ENCODE results near the gene NPY5R.

NPY5R gene

GRCh38 chr4:163384434-163384833 is 40.7 kb downstream of the NPY5R start:
- no peaks in the 10 kb centered on the region for H3K4me1 ChIP-seq
- no peak for TF ChIP-seq Cebpa-rat (IDR thresholded peaks at IDR 0.05)

DNA sequence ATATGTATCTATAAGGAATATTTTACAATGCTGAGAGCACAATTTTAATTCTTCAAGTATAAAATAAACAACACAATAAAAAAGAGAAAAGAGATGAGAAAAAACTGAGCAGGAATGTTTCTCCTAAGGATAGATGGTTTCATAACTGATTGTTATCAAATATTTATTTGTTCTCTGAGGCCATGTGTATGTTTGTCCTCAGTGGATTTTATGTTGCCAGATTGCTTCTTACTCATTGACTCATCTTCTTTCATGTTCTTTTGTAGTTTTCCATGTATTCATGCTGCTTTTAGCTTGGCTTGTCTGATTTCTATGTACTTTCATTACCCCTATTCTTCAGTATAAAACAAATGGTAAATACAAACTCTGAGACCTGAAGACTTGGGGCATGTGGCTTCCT is 41.2 kb downstream of the NPY5R start:
- H3K4me1 ChIP-seq, result no peaks in the 10 kb centered on the region
- no peak overlapping the region for H3K9ac ChIP-seq
- no peak overlapping the region for H3K27ac ChIP-seq

More at GRCh38 chr4:163384434-163384833, 40.7 kb downstream of the NPY5R start:
- Histone ChIP-seq H3K4me2 (no peak overlapping the region), H3K36me3 (no peaks in the 10 kb centered on the region), H3K9ac (no peak overlapping the region), H3K4me3 (no peak overlapping the region), H3K27ac (no peak overlapping the region), H3K27me3 (no peaks in the 10 kb centered on the region), H3K9me3 (no peaks in the 10 kb centered on the region), H4K20me1 (no peaks in the 10 kb centered on the region)

DNA sequence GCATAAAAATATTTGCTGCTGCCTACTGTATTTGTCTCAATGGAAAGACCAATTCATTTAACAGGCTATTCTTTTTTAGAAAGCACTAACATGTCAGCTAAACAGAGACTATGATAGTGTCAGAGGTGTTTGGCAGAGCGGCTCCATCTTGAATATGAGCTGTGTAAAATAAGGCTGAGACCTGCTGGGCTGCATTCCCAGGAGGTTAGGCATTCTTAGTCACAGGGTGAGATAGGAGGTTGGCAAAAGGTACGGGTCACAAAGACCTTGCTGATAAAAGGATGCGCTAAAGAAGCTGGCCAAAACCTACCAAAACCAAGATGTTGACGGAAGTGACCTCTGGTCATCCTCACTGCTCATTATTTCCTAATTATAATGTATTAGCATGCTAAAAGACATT is 41.8 kb downstream of the NPY5R start:
- Histone ChIP-seq H3K4me3 (no peak overlapping the region), H3K27ac (no peak overlapping the region), H3K4me1 (no peaks in the 10 kb centered on the region), H3K9me3 (no peaks in the 10 kb centered on the region), H3K4me2 (no peak overlapping the region), H3K27me3 (no peaks in the 10 kb centered on the region), H3K36me3 (no peaks in the 10 kb centered on the region), H3K9ac (no peak overlapping the region), H4K20me1 (no peaks in the 10 kb centered on the region)
- no peak for TF ChIP-seq Cebpa-rat (IDR thresholded peaks at IDR 0.05)

More for the DNA sequence above, 41.2 kb downstream of the NPY5R start:
- H3K9me3 ChIP-seq, result no peaks in the 10 kb centered on the region
- no peak for TF ChIP-seq Cebpa-rat (IDR thresholded peaks at IDR 0.05)
- no peaks in the 10 kb centered on the region for H3K27me3 ChIP-seq
- H3K4me2 ChIP-seq, result no peak overlapping the region
- no peak overlapping the region for H3K4me3 ChIP-seq
- no peaks in the 10 kb centered on the region for H4K20me1 ChIP-seq
- H3K36me3 ChIP-seq, result no peaks in the 10 kb centered on the region

DNA sequence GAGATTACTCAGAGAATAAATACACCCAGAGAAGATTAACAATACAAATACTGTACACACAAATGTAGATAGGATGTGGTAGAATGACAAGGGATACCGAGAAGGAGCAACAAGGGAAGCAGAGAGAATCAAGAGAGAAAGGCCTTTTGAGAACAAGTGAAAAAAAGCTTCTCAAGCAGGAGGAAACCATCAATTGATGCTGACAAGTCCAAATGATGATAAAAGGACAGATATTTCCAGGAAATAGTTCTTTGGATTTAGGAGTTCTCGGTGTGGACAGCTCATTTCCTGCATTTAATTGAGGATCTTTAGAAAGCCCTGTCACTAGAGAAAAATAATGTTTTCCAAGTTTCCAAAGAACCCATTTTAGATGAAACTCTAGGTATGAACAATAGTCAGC is 48.1 kb downstream of the NPY5R start:
- Histone ChIP-seq H3K36me3 (no peaks in the 10 kb centered on the region), H3K4me2 (no peak overlapping the region), H3K4me3 (no peak overlapping the region), H3K27me3 (no peaks in the 10 kb centered on the region), H3K9me3 (no peaks in the 10 kb centered on the region), H3K9ac (no peak overlapping the region), H4K20me1 (no peaks in the 10 kb centered on the region), H3K27ac (no peak overlapping the region), H3K4me1 (no peaks in the 10 kb centered on the region)
- TF ChIP-seq Cebpa-rat (IDR thresholded peaks at IDR 0.05), result no peak

GRCh38 chr4:163392328-163392727 is 48.6 kb downstream of the NPY5R start:
- Histone ChIP-seq H4K20me1 (no peaks in the 10 kb centered on the region), H3K4me3 (no peak overlapping the region), H3K9me3 (no peaks in the 10 kb centered on the region), H3K36me3 (no peaks in the 10 kb centered on the region), H3K9ac (no peak overlapping the region), H3K4me1 (no peaks in the 10 kb centered on the region), H3K4me2 (no peak overlapping the region), H3K27me3 (no peaks in the 10 kb centered on the region), H3K27ac (no peak overlapping the region)
- no peak for TF ChIP-seq Cebpa-rat (IDR thresholded peaks at IDR 0.05)

GRCh38 chr4:163393471-163393870 is 49.8 kb downstream of the NPY5R start:
- H3K9me3 ChIP-seq, result no peaks in the 10 kb centered on the region
- H4K20me1 ChIP-seq, result no peaks in the 10 kb centered on the region
- H3K4me3 ChIP-seq, result no peak overlapping the region
- H3K36me3 ChIP-seq, result no peaks in the 10 kb centered on the region
- no peak for TF ChIP-seq Cebpa-rat (IDR thresholded peaks at IDR 0.05)
- H3K9ac ChIP-seq, result no peak overlapping the region
- no peak overlapping the region for H3K27ac ChIP-seq
- no peak overlapping the region for H3K4me2 ChIP-seq
- H3K27me3 ChIP-seq, result no peaks in the 10 kb centered on the region
- H3K4me1 ChIP-seq, result no peaks in the 10 kb centered on the region

DNA sequence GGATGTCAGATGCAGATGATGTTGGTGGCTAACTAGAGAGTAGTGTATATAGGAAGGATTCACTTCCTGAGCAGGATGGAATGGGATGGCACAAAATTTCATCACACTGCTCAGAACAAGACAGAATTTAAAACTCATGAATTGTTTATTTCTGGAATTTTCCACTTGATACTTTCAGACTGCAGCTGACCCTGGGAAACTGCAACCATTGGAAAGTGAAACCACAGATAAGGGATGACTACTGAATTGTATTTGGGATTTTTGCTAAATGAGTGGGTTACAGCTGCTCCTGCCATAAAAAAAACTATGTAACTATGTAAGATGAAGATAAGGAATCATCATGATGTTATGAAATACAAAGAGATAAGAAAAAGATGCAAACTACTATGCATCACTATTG is 51.4 kb downstream of the NPY5R start:
- no peaks in the 10 kb centered on the region for H3K36me3 ChIP-seq
- H3K4me3 ChIP-seq, result no peak overlapping the region
- H3K4me1 ChIP-seq, result no peaks in the 10 kb centered on the region
- H3K27me3 ChIP-seq, result no peaks in the 10 kb centered on the region
- H3K9me3 ChIP-seq, result no peaks in the 10 kb centered on the region
- no peak overlapping the region for H3K4me2 ChIP-seq
- TF ChIP-seq Cebpa-rat (IDR thresholded peaks at IDR 0.05), result no peak
- H3K9ac ChIP-seq, result no peak overlapping the region
- no peak overlapping the region for H3K27ac ChIP-seq
- no peaks in the 10 kb centered on the region for H4K20me1 ChIP-seq

DNA sequence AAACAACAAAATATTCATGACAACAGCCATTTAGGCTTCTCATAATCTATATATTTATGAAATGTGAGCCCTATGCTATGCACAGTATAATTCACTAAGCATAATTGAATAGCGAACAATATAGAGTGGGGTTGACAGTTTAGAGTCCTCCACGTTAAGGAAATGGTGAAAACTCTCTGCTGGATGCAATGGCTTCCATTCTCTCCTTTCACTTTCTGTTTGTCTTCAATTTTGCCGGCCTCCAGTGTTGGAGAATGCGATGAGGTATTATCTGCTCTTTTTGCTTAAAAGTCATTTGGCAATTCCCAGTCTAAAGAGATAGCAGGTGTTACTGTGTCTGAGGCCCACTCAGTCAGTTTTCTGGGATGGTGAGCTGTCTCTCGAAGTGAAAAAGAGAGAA is 52.1 kb downstream of the NPY5R start:
- no peak for TF ChIP-seq Cebpa-rat (IDR thresholded peaks at IDR 0.05)
- H3K9me3 ChIP-seq, result no peaks in the 10 kb centered on the region
- H3K4me1 ChIP-seq, result no peaks in the 10 kb centered on the region
- no peak overlapping the region for H3K9ac ChIP-seq
- H3K4me3 ChIP-seq, result no peak overlapping the region
- no peaks in the 10 kb centered on the region for H4K20me1 ChIP-seq
- H3K36me3 ChIP-seq, result no peaks in the 10 kb centered on the region
- H3K27ac ChIP-seq, result no peak overlapping the region
- H3K27me3 ChIP-seq, result no peaks in the 10 kb centered on the region
- H3K4me2 ChIP-seq, result no peak overlapping the region

GRCh38 chr4:163398238-163398637 is 54.5 kb downstream of the NPY5R start:
- no peak overlapping the region for H3K27ac ChIP-seq
- H3K4me2 ChIP-seq, result no peak overlapping the region
- no peak overlapping the region for H3K4me3 ChIP-seq
- H3K36me3 ChIP-seq, result no peaks in the 10 kb centered on the region
- no peak overlapping the region for H3K9ac ChIP-seq
- H3K9me3 ChIP-seq, result no peaks in the 10 kb centered on the region
- no peaks in the 10 kb centered on the region for H3K4me1 ChIP-seq
- TF ChIP-seq Cebpa-rat (IDR thresholded peaks at IDR 0.05), result no peak
- no peaks in the 10 kb centered on the region for H4K20me1 ChIP-seq
- H3K27me3 ChIP-seq, result no peaks in the 10 kb centered on the region

- Histone ChIP-seq H3K9me3 (no peaks in the 10 kb centered on the region), H3K4me2 (no peak overlapping the region), H3K36me3 (no peaks in the 10 kb centered on the region), H3K4me3 (no peak overlapping the region), H3K9ac (no peak overlapping the region), H3K4me1 (no peaks in the 10 kb centered on the region), H4K20me1 (no peaks in the 10 kb centered on the region), H3K27me3 (no peaks in the 10 kb centered on the region), H3K27ac (no peak overlapping the region)
- TF ChIP-seq Cebpa-rat (IDR thresholded peaks at IDR 0.05), result no peak
Observed at GRCh38 chr4:163400911-163401310, 57.2 kb downstream of the NPY5R start.
